Left cardiac atrium (tissue), 4 donors: Measurements from ENCODE around the gene ZG16. TPM values are rescaled to one million over a fixed set of nuclear protein-coding genes. Genes with fewer than 3 reads are reported as not detected.
"Not testable (repeated sequence)": the region's sequence is repeated elsewhere in the genome, so short reads cannot be mapped to it uniquely, and the experiment has no call there.

Experiments used
- ATAC-seq, 2 donors: fragments of 200-7000 bp; cut with Tn5 transposase; one replicate each; pipeline ENCODE4 v1.9.1; 2020; ENCODE audit warnings: mild to moderate bottlenecking in 2 of 2, moderate library complexity in 2 of 2
- DNase-seq: peaks from one replicate; pipeline ENCODE4 v3.0.0-alpha.2; 2020
- intact Hi-C, 2 donors: fragments of 100-400 bp; cut with DNase I; formaldehyde crosslinking; loops; one replicate each; pipeline versions ENCODE4 v1.14.1 to v1.15.1; 2022 to 2023
- total RNA-seq, 2 donors: library from RNA; stranded (reverse); fragmentation: NEBNext Ultra II Directional; extraction: Animal tissue kit (Norgen Biotek cat#: 25700); gene quantifications; one replicate each; pipeline ENCODE4 v1.2.1, GENCODE V29; 2021
- donor health status: DM: no; HTN: yes; CAD: no.
- donor health status: DM: no; HTN: yes; CAD: no; lungs with severe emphysema.
- donor health status: DM: yes; HTN: yes; CAD: no.
- donor health status: Dilated cardiomyopathy.

ZG16 gene
- total RNA-seq, 2 donors from 2014 or later, result not detected

DNA sequence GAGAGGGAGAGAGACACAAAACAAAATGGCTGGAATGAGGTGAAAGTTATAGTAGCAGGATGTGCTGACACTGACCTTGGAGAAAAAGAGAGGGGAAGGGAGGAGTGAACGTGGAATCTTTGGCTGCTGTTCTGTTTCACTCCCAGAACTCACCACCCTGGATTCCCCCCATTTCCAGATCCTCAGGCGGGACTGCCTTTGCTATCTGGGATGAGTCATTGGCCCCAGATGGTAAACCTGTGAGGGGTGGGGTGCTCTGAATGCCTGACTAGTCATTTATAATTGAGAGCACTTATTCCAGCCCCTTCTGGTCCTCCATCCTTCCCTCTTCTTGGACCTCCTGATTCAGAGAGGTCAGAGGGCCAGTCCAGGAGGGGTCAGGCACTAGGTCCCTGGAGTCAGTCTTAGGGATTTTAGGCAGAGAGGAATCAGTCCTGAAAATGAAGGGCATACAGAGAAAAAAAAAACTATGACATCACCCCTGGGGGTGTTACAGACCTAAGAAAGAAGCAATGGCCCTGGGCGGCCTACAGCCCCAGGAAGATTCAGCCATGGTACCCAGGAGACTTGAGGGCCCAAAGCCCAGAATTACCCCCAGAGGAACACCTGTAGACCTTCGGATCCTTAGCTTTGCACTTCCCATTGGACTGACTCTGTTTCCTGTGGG is 2.2 kb upstream of the ZG16 start:
- intact Hi-C loops, result no loop called here
- ATAC-seq, result peak in 1 of 2 donors; percentile 90
- no peak for DNase-seq

DNA sequence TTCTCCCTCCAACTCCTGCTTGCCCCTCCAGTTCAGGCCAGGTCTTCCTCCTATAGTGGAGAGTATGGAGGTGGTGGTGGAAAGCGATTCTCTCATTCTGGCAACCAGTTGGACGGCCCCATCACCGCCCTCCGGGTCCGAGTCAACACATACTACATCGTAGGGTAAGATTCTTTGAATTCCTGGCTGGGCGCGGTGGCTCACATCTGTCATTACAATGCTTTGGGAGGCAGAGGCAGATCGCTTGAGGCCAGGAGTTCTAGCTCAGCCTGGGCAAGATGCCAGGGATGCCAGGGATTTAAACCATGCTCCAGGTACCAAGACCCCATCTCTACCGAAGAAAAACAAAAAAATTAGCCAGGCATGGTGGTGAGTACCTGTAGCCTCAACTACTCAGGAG is 1.4 kb downstream of the ZG16 start:
- intact Hi-C loops, result no loop called here
- DNase-seq, result no peak
- no peak for ATAC-seq

DNA sequence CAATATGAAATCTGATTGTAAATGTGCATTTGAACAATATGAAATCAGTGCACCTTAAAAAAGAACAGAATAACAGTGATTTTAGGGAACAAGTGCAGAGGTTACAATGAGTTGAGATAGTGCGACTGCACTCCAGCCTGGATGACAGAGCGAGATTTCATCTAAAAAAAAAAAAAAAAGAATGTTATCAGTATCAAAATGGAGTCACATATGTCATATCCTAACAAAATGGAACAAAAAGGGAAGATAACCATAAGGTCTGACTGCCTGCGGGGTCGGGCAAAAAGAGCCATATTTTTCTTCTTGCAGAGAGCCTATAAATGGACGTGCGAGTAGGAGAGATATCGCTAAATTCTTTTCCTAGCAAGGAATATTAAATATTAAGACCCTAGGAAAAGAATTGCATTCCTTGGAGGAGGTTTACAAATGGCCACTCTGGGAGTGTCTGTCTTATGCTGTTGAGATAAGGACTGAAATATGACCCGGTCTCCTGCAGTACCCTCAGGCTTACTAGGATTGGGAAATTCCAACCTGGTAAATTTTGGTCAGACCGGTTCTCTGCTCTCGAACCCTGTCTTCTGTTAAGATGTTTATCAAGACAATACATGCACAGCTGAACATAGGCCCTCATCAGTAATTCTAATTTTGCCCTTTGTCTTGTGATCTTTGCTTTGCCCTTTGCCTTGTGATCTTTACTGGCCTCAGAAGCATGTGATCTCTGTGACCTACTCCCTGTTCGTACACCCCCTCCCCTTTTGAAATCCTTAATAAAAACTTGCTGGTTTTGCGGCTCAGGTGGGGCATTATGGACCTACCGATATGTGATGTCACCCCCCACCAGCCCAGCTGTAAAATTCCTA is 5.3 kb downstream of the ZG16 start:
- DNase-seq, intact Hi-C loops, ATAC-seq: not testable (repeated sequence)

DNA sequence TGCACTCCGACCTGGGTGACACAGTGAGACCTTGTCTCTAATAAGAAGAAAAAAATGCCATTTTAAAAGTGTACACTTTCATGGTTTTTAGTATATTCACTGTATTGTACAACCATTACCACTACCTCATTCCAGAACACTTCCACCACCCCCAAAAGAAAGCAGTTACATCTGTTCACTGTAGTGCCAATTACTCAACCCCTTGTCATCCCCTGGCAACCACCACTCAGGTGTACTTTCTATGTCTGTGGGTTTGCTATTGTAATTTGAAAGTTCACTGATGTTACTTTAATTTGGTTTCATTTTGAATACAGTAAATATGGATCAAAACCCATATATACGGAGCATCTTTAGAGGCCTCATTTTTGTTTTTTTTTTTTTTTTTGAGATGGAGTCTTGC is 6.1 kb downstream of the ZG16 start:
- intact Hi-C loops, result no loop called here
- DNase-seq, result no peak
- no peak for ATAC-seq

DNA sequence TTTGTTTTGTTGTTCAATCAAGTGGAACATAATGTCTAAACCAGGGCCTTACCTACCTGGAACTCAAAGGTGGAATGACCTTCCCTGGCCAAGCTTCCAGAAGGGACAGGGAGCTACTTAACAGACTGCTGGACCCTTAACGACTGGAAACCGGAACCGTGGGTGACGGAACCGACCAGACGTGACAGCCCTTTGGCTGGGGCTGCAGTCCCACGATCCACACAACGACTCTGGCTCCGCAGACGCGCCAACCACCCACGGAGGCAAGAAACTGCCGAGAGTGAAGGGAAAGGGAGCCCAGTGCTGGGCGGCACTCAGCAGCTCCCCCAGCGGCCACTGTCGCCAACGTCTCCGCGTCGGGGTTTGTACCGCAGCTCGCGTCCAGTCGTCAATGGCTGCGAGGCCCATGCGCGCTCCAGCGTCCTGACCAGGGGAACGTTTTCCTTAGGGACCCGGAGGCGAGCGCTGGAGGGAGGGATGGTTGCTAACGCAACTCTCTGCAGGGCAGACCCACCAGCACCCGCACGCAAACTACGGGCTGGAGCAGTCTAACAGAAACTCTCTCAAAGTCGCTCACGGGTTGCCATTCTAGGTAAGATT is 6.9 kb downstream of the ZG16 start:
- peak; percentile 89 to 94 for ATAC-seq
- intact Hi-C loops, result no loop called here

DNA sequence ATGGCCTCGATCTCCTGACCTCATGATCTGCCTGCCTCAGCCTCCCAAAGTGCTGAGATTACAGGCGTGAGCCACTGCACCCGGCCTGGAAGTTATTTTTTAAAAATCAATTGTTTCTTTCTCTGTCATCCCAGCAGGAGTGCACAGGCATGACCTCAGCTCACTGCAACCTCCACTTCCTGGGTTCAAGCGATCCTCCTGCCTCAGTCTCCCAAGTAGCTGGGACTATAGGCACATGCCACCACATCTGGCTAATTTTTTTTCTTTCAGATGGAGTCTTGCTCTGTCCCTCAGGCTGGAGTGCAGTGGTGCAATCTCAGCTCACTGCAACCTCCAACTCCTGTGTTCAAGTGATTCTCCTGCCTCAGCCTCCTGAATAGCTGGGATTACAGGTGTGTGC is 9.1 kb downstream of the ZG16 start:
- ATAC-seq, result not testable (repeated sequence)

More for the DNA sequence above, 6.9 kb downstream of the ZG16 start:
- DNase-seq, result peak; percentile 84

DNA sequence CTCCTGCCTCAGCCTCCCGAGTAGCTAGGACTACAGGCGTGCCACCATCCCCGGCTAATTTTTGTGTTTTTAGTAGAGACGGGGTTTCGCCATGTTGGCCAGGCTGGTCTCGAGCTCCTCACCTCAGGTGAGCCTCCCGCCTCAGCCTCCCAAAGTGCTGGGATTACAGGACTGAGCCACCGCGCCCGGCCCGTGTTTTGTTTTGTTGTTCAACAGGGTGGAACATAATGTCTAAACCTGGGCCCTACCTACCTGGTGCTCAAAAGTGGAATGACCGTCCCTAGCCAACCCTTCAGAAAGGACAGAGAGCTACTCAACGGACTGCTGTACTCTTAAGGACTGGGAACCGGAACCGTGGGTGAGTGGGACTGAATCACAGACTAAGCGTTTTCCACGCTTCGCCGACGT is 11.7 kb downstream of the ZG16 start:
- no peak for DNase-seq
- intact Hi-C loops, result no loop called here
- ATAC-seq, result no peak

More for the DNA sequence above, 9.1 kb downstream of the ZG16 start:
- DNase-seq, intact Hi-C loops: not testable (repeated sequence)

DNA sequence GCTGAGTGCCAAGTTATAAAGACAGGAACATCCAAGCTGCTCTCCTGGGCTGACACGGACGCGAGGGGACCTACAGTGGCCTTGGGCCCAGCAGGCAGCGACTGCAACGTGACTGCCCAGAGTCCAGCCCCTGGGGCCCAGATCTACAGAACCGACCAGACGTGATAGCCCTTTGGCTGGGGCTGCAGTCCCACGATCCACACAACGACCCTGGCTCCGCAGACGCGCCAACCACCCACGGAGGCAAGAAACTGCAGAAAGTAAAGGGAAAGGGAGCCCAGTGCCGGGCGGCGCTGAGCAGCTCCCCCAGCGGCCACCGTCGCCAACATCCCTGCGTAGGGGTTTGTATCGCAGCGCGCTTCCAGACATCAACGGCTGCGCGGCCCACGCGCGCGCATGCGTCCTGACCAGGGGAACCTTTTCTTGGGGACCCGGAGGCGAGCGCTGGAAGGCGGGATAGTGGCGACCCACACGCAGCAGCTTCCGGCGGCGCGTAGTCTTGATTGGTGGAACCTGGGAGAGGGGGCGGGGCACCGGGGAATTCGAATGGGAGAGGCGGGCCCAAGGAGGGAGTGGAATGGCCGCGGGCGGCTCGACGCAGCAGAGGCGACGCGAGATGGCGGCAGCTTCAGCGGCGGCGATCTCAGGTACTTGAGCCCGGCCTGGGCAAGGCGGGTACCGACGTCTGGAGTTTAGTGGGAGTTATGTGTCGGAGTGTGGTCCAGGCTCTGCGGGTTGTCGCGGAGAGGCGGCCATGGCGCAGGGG is 12.3 kb downstream of the ZG16 start, which contains the start of gene KIF22:
TSS of gene KIF22 (plus strand) at position 569 of the 766 bp plus-strand sequence. CDS start at position 578, 9 bp downstream.
- DNase-seq (peak; percentile 100), ATAC-seq (peak; percentile 99)
- intact Hi-C loops, result no loop called here

DNA sequence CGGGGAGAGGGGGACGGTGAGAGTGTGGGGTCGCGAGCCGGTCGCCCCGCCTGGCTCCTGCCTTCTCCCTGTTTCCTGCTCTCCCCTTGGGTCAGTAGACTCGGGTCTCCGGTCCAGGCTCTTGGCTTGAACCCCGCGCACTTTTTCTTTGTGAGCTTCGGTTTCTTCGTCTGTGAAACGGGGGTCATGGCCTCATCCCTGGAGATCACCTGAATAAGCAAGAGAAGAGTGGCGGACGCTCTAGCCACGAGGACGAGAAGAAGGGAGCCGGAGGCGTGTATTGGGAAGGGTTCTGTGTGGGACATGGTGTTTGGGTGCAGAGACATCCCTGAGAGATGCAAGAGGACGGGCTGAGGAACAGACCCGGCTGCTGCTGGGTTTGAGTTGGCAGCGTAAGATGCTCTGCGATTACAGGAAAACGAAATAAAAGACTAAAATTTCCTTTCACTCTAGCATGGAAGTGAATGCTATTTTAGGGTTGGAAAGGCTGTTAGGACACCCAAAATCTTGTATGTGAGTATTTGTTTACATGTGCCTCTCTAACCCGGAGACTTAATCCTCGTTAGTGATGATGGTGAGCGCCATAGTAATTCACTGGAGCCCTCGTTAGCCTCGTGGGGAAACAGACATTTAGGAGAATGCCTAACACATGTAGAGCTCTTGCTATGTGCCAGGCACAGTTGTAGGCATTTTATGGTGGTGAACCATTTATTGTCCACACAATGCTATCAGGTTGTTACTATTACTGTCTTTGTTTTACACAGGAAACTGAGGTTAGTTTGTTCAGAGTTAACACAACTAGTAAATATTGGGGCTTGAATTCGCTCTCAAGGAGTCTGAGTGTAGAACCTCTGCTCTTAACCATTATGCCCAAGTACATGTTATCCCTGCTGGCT is 13.1 kb downstream of the ZG16 start:
- DNase-seq, result peak; percentile 28
- intact Hi-C loops, result no loop called here
- peak; percentile 1 to 3 for ATAC-seq

DNA sequence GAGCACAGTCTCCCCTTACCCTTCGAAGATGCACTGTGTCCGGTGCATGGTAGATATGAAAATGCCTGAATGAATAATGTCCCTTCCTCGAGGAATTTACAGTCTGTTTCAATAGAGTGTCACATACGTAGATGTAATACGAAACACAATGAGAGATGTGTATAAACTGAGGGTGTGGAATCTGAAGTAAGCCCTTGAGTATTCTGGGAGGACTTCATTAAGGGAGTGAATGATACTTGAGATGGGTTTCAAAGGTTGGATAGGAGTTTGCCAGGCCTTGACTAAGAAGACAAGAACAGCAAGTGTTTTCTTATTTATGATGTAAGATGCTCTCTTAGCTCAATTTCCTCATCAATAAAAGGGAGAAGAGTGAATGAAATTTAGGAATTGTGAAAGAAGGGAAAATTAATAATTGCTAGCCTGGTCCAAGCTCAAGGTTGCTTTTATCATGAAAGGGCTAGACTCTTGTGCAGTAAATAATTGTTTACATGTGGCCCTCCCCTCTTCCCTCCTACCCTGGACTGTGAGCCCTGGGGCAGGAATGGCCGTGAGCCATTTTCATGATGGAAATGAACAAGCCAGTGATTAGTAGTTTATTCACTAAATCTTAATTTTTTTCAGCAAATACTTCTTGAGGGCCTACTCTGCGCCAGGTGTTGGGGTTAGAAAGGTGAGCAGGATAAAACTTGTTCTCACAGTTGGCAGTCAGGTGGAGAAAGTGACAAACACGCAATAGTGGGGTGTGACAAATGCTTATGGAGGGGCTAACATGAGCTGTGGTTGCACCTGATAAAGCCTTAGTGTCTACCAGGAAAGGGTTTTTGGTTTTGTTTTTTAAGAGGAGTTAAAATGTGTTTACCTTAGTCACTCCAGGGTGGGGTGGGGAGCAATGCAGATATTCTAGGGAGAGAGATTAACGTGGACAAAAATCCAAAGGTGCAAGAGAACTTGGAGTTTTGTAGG is 14.1 kb downstream of the ZG16 start:
- DNase-seq (no peak), ATAC-seq (no peak)
- intact Hi-C loops, result no loop called here

DNA sequence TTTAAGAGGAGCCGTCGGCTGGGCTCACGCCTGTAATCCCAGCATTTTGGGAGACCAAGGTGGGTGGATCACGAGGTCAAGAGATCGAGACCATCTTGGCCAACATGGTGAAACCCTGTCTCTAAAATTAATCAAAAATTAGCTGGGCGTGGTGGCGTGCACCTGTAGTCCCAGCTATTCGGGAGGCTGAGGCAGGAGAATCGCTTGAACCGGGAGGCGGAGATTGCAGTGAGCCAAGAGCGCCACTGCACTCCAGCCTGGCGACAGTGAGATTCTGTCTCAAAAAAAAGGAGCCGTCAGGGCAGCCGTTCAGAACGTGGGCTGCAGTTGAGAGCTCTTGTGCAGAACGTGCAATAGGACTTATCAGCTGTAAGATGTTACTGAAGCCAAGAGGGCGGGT is 15.1 kb downstream of the ZG16 start:
- DNase-seq, intact Hi-C loops, ATAC-seq: not testable (repeated sequence)

DNA sequence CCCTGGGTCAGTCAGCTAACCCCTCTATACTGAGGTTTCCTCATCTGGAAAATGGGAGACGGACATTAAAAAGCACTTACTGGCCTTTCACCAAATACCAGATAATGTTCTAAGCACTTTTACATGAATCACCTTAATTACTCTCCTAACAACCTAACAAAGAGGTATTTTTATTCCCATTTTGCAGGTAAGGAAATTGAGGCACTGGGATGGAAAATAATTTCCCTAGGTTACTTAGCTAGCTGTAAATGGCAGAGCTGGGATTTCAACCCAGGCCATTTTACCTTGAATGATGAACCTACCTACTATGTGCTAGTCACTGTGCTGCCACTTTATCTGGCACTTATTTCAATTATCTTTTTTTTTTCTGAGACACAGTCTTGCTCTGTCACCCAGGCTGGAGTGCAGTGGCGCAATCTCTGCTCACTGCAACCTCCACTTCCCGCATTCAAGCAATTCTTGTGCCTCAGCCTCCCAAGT is 16.2 kb downstream of the ZG16 start:
- DNase-seq (no peak), ATAC-seq (no peak)
- intact Hi-C loops, result no loop called here

DNA sequence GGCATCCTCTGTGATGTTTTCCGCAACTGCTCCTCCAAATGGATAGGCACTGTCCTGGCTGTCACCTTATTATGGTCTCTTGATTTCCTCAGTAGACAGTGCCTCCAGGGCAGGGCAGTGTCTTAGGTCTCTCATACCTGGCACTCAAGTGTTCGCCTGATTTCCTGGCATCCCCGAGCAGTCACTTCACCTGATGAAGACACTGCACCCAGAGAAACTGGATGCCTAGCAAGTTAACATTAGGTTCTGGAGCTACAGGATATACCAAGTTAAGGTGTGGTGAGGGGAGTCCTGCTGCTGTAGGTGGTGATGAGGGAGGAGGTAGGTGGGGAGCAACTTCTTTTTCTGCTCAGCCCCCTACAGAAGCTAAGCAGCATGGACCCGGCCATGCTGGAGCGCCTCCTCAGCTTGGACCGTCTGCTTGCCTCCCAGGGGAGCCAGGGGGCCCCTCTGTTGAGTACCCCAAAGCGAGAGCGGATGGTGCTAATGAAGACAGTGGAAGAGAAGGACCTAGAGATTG is 24.4 kb downstream of the ZG16 start:
- no peak for DNase-seq
- ATAC-seq, result no peak
- intact Hi-C loops, result no loop called here

DNA sequence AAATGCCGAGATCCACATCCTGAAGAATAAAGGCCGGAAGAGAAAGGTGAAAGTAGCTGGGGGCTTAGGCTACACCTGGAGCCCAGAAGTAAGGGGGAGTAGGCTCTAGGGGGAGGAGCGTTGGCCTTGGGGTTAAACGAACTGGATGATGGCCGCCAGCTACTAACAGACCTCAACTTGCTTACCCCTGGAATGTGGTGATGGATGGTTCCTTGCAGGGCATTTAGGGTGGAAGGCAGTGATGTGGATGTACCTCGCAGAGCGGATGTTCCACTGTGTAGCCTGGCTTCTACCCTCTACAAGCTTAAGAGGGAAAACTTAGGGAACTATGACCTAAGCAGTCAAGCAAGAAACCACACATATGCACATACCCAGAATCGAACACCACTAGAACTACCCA is 26.0 kb downstream of the ZG16 start:
- DNase-seq (no peak), ATAC-seq (no peak)
- intact Hi-C loops, result no loop called here

DNA sequence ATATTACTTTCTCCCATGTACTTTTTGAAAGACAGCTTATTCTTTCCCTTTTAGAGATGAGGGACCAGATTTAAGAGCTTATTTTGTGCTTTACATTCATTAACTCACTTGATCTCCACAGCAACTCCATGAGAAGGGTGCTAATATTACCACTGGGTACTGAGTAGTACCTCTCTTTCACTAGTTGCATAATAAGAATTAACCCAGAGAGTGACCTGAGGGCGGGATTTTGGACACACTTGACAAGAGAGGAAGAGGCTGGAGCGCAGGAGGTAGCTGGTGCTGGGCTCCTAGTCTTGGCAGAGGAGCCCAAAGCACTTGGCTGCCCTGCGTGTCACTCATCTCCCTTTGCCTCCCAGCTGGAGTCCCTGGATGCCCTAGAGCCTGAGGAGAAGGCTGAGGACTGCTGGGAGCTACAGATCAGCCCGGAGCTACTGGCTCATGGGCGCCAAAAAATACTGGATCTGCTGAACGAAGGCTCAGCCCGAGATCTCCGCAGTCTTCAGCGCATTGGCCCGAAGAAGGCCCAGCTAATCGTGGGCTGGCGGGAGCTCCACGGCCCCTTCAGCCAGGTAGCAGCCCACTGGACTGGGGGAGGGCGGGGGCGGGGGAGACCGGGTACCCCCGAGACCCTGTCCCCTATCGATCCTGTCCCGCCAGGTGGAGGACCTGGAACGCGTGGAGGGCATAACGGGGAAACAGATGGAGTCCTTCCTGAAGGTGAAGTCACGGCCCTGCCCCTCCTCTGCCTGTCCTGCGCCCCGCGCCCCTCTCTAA is 26.6 kb downstream of the ZG16 start:
- DNase-seq (peak; percentile 55), ATAC-seq (peak; percentile 15 to 25)
- intact Hi-C loops, result no loop called here
